Bronchial epithelial cell (primary cell): ENCODE results near the gene ZCCHC24. TPM values are rescaled to one million over a fixed set of nuclear protein-coding genes. Genes with fewer than 3 reads are reported as not detected.

Source experiments
- DNase-seq: peaks from one replicate; pipeline ENCODE4 v3.0.0-alpha.2; 2010; ENCODE audit warnings: low read depth
- FAIRE-seq: peaks from 2 replicates; lab custom pipeline; 2011; peaks lifted over from hg19 to GRCh38; lab: Jason Lieb, UNC
- H3K27me3 ChIP-seq: 2 replicates; pipeline ENCODE4 v1.5.1; 2011; ENCODE audit warnings: low read length; ENCODE audit not compliant: control insufficient read depth, insufficient read depth
- H3K36me3 ChIP-seq: 2 replicates; pipeline ENCODE4 v1.5.1; 2011; ENCODE audit warnings: low read length; ENCODE audit not compliant: control insufficient read depth, insufficient read depth
- H3K4me3 ChIP-seq: 2 replicates; pipeline ENCODE4 v1.5.1; 2011; ENCODE audit warnings: mild to moderate bottlenecking, low read depth, low read length, control low read depth
- CTCF ChIP-seq: IDR thresholded peaks from 2 replicates; pipeline ENCODE4 v1.5.1; 2011; ENCODE audit warnings: mild to moderate bottlenecking, moderate library complexity, low read length, control low read depth, inconsistent platforms; ENCODE audit not compliant: insufficient read depth, severe bottlenecking
- total RNA-seq: library from RNA; depleted of rRNA; stranded (reverse); fragments of >200 nt; gene quantifications from 2 replicates; pipeline ENCODE4 v1.2.1, GENCODE V29; 2014

ZCCHC24 gene
- total RNA-seq, 1 donor from 2014 or later = 0.53 TPM

GRCh38 chr10:79393221-79393923 lies 52.1 kb downstream of the ZCCHC24 start:
- no peaks in the 10 kb centered on the region for H3K27me3 ChIP-seq
- no peaks in the 10 kb centered on the region for H3K36me3 ChIP-seq
- no peak for TF ChIP-seq CTCF
- no peak overlapping the region for H3K4me3 ChIP-seq
- FAIRE-seq = no peak
- DNase-seq = no peak

- H3K4me3 ChIP-seq = no peak overlapping the region
- FAIRE-seq (no peak), DNase-seq (no peak)
- TF ChIP-seq CTCF = no peak
- no peaks in the 10 kb centered on the region for H3K27me3 ChIP-seq
- no peaks in the 10 kb centered on the region for H3K36me3 ChIP-seq
Observed at GRCh38 chr10:79392506-79393176, 52.8 kb downstream of the ZCCHC24 start.

- Histone ChIP-seq H3K4me3 (no peak overlapping the region), H3K36me3 (no peaks in the 10 kb centered on the region), H3K27me3 (no peaks in the 10 kb centered on the region)
- no peak for FAIRE-seq
- DNase-seq = no peak
- TF ChIP-seq CTCF = no peak
Observed at GRCh38 chr10:79392020-79392398, 53.4 kb downstream of the ZCCHC24 start.

- no peak for DNase-seq
- Histone ChIP-seq H3K36me3 (no peaks in the 10 kb centered on the region), H3K27me3 (no peaks in the 10 kb centered on the region), H3K4me3 (no peak overlapping the region)
- no peak for FAIRE-seq
- no peak for TF ChIP-seq CTCF
Observed at GRCh38 chr10:79391231-79392019, 54.0 kb downstream of the ZCCHC24 start.

GRCh38 chr10:79390551-79391229 lies 54.7 kb downstream of the ZCCHC24 start:
- DNase-seq (no peak), FAIRE-seq (no peak)
- no peaks in the 10 kb centered on the region for H3K27me3 ChIP-seq
- no peaks in the 10 kb centered on the region for H3K36me3 ChIP-seq
- no peak overlapping the region for H3K4me3 ChIP-seq
- no peak for TF ChIP-seq CTCF
